NCI-H2196 (cell line): ENCODE data around the gene ZNF117.
"Not testable (repeated sequence)": the region's sequence is repeated elsewhere in the genome, so short reads cannot be mapped to it uniquely, and the experiment has no call there.

ENCODE experiments used
- DNase-seq: peaks from one replicate; lab custom pipeline; 2025; ENCODE audit not compliant: unreplicated experiment; lab: John Stamatoyannopoulos, UW

Gene ZNF117

DNA sequence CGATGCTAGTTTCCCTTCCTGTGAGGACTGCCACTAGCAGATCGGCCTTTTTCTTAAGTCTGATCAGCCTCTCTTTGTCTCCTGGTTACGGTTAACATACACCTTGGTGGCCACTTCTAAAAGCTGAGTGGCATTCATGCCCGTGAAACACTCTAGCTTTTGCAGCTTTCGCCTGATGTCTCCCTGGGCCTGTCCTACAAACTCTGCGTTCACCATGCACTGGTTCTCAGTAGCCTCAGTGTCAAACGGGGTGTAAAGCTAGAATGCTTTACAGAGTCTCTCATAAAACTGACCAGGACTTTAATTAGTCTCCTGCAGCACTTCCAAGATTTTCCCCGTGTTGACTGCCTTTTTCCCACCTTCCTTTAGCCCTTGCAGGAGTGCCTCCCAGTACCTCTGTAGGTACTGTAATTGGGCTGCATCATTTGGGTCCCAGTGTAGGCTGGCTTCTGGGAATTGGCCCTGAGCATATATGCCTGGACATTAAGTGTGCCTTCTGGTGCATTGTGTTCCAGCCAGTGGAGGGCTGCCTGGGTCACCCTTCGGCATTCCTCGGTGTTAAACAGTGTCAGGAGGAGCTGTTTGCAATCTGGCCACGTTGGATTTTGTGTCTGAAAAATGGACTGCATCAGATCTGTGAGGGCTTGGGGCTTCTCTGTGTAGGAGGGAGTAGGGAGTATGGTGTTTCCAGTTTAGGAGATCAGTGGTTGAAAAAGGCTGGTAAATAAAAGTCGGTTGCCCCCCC is 6.5 kb upstream of the ZNF117 start:
- DNase-seq = no peak

DNA sequence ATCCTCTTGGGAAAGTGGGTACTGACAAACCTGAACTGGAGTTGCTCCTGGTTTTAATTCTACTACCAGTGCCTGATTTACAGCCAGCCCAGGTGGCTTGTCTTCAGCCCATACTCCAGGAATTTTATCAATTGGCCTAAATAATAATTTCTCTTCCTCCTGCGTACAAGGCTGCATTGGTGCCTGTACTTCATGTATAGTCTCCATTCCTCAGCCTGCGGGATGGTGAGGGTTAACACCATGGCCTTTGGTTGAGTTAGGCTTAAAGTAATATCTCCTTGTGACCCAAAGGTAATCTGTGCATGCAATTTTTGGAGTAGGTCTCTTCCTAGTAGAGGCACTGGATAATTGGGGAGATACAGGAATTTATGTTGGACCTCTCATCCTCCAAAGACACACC is 5.5 kb upstream of the ZNF117 start:
- no peak for DNase-seq

DNA sequence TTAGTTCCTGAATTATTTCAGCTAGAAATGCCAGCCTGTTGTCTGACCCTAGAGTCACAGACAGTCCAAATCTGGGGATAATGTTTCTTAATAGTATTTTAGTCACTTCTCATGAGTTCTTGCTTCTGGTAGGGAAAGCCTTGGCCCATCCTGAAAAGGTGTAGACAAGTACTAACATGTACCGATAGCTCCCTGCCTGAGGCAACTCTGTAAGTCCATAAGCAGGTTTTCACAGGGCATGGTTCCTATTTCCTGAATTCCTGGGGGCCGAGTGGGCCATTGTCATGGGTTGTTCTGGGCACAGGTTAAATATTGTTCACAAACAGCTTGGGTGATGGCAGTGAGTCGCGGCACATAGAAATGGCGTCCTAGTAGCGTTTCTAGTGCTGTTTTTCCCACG is 3.1 kb upstream of the ZNF117 start:
- no peak for DNase-seq

DNA sequence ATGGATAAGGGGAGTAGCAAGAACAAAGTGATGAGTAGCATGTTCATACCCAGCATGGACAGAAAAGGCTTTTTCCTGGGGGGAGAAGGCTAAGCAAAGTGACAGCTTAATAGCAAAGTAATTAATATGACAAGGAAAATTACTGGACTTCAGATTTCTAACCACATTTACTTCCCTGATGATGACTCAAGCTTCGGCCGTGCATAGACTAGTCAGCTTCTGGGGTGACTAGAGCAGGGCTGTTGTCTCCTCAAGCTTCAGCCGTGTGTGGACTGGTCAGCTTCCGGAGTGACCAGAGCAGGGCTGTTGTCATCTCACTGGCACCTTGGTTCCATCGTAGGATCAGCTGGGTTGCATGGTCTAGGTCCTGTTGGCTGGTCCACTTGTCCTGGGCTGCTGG is 2.1 kb upstream of the ZNF117 start:
- DNase-seq = no peak

DNA sequence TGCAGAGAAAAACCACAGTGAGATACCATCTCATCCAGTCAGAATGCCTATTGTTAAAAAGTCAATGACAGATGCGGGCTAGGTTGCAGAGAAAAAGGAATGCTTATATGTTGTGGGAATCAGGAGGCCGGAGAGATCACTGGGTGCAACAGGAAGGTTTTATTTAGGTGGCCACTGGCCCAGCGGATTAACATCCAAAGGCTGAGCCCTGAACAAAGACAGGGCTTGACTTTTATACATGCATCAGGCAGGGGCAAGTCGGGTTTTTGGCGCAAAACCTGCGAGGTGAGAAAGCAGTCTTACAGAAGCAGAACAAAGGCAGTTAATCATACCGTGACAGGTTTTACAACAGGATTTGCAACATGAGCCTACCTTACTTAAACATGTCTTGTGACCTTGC is 620 bp downstream of the ZNF117 start:
- no peak for DNase-seq

DNA sequence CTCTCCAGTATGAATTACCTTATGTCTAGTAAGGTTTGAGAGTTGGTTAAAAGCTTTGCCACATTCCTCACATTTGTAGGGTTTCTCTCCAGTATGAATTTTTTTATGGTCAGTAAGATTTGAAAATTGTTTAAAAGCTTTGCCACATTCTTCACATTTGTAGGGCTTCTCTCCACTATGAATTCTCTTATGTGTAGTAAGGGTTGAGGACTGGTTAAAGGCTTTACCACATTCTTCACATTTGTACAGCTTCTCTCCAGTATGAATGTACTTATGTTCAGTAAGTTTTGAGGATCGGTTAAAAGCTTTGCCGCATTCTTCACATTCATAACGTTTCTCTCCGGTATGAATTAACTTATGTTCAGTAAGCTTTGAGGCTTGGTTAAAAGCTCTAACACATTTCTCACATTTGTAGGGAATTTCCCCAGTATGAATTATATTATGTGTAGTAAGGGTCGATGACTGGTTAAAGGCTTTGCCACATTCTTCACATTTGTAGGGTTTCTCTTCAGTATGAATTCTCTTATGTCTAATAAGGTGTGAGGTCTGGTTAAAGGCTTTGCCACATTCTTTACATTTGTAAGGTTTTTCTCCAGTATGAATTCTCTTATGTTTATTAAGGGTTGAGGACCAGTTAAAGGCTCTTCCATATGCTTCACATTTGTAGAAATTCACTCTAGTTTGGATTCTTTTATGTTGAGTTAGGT is 12.2 kb downstream of the ZNF117 start:
- DNase-seq = no peak

DNA sequence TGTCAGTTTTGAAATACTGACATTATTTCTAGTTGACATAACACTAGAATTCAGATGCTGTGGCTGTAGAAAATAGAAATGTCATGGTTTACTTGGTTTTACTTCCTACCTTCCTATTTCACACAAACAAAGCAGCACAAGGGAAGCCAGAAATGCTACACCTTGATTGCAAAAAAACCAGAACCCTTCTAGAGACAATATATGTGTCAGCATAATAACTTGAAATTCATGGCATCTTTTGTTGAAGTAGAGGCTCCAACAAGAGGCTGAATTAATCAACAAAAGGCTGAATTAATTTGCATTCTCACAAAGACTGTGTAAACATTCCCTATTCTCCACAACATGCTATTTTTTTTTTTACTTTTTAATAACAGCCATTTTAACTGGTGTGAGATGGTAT is 25.2 kb downstream of the ZNF117 start:
- DNase-seq = no peak

DNA sequence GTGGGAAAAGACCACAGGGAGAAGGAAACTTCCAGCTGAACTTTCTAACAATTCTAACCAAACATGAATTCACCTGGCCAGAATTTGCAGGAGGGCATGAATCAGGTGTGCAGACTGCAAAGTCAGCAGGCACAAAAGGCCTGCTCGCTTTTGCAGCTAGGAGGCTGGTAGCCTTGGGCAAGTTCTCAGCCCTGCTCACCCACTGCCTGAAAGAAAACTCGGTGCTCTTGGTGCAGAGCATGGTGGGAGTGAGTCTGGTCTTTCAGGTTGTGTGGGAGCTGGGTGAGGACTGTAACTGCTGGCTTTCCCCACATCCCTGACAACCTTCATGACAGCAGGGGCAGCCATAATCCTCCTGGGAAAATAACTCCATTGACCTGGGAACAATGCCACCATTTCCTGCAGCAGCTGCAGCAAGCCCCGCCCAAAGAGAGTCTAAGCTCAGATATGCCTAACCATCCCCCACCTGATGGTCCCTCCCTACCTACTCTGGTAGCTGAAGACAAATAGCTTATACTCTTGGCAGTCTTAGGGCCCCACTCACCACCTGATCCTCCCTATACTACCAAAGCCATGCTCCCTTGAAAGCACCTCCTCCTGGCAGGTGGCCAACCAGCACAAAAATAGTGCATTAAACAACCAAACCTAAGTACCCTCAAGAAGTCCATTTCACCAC is 31.6 kb downstream of the ZNF117 start:
- DNase-seq = peak; percentile 21

DNA sequence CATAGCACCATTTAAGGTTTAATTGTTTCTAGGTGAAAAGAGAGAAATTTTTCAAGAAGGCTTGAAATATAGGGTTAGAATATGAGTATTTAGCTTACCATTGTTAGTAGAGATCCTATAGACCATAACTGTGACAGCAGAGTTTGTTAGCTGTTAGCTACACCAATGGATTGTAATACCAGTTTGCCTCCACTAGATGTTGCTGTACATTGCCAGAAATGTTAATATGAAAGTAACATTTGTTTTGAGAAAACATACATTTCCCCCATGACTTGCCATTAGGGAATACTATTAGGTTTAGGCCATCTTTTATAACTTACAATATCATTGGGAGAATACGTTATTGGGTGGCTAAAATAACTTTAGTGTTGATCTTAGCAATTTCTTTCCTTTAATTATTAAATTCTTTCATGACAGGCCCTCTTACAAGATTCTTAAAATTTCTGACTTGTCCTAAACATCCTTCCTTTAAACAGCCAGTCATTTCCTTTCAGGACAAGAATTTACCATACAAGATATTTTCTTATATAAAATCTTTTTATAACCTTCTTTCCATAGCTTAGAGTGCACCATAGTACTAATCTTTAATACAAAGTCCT is 39.5 kb downstream of the ZNF117 start:
- DNase-seq = peak; percentile 57

DNA sequence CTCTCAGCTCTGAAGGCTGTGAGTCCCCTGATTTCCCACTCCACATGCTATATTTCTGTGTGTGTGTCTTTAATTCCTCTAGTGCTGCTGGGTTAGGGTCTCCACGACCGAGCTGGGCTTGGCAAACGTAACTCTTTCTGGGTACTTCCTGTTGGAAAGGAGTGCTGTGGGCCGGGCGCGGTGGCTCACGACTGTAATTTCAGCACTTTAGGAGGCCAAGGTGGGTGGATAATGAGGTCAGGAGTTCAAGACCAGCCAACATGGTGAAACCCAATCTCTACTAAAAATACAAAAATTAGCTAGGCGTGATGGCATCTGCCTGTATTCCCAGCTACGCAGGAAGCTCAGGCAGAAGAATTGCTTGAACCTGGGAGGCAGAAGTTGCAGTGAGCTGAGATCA is 40.2 kb downstream of the ZNF117 start:
- DNase-seq = not testable (repeated sequence)

DNA sequence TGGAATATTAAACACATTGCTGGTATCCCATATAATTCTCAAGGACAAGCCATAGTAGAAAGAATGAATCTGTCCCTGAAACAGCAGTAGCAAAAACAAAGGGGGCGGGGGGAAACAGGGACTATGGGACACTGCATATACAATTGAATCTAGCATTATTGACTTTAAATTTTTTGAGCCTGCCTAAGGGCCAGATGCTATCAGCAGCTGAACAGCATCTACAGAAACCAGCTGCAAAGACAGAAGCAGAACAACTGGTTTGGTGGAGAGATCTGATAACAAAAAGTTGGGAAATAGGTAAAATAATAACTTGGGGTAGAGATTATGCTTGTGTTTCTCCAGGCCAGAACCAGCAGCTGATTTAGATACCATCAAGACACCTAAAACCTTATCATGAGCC is 42.1 kb downstream of the ZNF117 start:
- not testable (repeated sequence) for DNase-seq

DNA sequence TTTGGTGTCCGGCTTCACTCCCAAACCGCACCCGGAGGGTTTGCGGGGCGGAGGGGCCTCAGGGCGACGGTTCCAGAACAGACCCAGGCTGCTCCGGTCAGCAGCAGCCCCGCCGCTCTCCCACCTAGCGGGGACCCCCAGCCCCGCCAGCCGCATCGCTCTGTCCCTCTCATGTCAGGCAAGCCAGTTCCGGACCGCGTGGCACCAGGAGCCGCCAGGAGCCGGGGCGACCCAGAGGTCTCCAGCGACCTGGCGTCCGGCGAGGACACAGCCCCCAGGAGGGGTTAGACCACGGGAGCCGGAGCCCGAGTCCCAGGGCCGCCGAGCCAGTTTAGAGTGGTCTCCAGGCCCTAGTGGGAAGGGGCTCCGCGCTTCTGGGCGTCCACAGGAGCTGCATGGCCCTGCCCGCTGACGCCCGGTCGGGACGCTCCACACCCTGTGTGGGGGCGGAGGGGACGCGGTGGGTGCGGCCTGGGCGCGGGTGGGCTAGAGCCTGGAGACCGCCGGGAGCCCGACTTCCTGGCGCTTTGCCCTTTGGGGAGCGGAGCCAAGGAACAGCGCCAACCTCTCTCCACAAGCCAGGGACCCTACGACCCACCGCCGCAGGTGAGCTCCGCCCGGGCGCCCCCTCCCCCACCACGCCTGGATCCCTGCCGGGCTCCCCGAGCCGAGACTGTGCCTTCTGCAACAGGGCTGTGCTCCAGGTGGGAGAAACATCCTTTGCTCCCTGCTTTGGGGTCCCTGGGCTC is 43.4 kb downstream of the ZNF117 start:
- DNase-seq = no peak

DNA sequence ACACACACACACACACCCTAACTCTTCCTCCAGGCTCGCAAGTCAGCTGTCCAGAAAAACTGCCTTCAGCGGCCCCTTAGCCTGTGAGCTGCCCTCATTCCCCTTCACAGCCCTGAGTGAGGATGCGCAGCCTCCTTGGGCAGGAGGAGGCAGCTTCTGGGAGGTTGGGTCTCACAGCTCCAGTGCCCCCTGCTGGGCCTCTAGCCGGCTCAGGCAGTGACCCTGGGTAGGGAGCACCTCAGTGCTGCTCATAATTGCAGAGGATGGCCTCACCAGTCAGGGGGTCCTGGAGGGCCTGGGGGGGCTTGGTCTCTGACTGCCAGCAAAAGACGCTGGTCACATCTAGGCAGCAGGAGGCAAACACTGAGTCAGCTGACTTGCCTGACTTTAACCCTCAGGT is 44.1 kb downstream of the ZNF117 start:
- no peak for DNase-seq

DNA sequence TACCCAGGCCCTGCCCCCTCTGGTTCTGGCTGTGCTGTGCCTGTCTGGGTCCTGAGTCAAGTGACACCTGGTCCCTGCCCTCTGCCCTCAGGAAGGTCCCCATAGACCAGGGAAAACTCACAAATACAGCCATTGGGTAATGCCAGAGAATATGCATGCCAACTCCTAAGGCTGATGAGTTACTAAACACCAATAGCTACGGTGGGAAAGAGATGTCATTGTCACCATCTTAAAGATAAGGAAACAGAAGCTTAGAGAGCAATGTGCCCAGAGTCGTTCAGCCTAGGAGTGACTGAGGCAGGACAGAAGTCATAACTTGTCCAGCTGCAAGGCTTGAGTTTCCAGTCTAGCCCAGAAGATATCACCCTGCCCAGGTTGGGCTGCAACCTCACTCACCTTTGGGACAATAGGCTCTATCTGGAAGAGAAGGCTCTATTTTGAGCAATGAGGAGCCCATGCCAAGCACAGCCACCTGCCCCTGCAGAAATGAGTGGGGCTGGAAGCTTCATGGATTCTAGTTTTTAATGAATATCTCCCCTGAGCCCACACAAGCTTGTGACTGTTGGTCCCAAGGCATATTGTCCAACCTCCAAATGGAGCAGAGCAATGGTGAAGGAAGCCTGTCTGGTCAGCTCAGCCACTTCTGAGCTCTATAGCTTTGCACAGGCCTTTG is 45.2 kb downstream of the ZNF117 start:
- DNase-seq = no peak

DNA sequence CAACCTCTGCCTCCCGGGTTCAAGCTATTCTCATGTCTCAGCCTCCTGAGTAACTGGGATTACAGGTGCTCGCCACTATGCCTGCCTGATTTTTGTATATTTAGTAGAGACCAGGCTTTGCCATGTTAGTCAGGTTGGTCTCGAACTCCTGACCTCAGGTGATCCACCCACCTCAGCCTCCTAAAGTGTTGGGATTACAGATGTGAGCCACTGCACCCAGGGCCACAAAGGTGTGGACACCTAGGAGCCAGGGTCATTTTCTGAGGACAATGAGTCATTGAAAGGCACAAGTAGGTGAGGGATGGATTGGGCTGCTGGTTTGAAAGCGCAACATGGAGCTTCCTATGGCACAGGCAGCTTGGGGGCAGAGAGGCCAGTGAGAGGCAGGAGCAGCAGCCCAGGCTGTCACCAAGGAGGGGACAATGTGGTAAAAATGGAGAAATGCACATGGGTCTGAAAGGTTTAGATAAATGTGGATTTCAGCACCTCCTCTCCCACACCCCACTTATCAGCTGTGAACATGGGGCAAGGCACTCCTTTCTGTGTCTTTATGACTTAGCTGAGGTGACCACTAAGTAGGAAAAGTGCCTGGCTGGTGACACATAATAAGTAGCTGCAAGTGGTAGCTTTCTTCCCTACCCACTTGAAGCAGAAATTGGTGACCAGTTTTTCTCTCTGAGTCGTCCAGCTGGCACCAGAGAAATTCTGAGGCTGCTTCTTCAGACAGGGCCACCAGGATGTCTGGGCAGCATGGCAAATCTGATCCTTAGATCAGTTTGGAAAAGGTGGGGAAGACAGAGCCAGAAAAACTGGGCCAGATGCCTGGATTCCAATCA is 46.0 kb downstream of the ZNF117 start:
- not testable (repeated sequence) for DNase-seq

DNA sequence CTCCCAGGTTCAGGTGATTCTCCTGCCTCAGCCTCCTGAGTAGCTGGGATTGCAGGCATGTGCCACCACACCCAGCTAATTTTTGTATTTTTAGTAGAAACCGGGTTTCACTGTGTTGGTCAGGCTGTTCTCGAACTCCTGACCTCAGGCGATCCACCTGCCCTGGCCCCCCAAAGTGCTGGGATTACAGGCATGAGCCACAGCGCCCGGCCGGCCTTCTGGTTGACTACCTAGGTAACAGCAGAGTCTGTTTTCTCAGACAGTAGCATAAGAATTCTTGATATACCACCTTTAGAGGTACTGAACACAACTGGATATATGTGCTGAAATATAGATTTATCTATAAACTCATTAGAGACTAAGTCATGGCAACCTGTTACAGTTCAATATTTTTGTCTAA is 50.8 kb downstream of the ZNF117 start:
- DNase-seq = not testable (repeated sequence)

DNA sequence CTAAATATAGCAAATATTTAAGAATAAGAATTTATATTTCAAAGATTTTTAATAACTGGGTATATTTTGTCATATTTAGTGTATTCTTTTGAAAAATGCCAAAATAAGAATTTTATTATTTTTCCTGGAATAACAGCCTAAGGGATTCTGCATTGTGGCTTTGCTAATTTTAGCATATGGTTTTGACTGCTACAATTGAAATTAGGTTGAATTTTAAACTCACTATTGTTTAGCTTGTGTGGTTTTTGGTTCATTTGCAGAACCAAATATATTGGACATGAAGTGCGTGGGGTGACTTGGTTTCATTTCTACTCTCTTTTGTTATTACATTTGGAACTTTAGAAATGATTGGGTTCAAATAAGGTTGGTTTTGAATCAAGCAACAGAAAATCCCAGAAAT is 52.3 kb downstream of the ZNF117 start:
- no peak for DNase-seq

DNA sequence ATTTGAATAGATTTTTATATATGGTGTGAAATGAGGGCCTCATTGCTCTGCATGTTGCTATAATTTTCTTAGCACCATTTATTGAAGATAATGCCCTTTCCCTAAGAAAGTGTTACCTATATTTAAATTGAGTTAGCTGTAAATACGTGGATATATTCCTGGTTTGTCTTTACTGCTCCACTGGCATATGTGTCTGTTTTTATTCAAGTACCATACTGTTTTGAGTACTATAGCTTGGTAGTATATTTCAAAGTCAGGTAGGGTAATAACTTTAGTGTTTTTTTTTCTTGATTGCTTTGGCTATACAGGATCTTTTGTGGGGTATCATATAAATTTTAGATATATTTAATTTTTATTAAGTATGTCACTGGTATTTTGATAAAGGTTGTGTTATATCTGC is 56.4 kb downstream of the ZNF117 start:
- no peak for DNase-seq
